WTC11 (cell line): ENCODE measurements around the gene KRT40.

Source experiments
- CTCF ChIP-seq: fragments of 200-600 bp; IDR thresholded peaks from 2 replicates; pipeline ENCODE4 v1.8.0; 2022; ENCODE audit warnings: antibody characterized with exemption
- FOXK1 ChIP-seq: sonication (generic); formaldehyde crosslinking; IDR thresholded peaks from 2 replicates; pipeline ENCODE4 v1.8.0; 2022; ENCODE audit warnings: mild to moderate bottlenecking, moderate library complexity, missing genetic modification reagents
- MLX ChIP-seq: sonication (generic); formaldehyde crosslinking; IDR thresholded peaks from 2 replicates; pipeline ENCODE4 v1.8.1; 2023; ENCODE audit warnings: mild to moderate bottlenecking, missing genetic modification reagents, moderate library complexity
- USF2 ChIP-seq: sonication (generic); formaldehyde crosslinking; IDR thresholded peaks from 2 replicates; pipeline ENCODE4 v1.8.1; 2023; ENCODE audit warnings: mild to moderate bottlenecking, missing genetic modification reagents, moderate library complexity

DNA sequence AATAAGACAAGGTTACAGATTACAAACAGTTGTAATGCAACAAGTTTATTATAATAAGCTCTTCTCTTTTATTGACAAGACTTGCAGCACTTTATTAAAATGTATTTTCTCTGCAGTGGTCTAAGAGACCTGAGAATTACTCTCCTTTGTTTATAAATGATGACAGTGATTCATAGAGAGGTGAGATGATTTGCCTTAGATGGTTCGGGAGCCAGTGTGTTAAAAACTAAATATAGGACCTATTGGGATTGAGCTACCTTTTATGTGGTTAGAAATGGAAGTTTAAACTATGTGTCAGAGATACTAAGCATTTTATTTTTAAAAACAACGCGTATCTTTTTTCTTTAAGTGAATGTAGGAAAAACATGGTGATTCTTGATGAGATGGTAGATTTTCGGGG, 12.7 kb upstream of the KRT40 start:
- TF ChIP-seq CTCF: no peak
- no peak for TF ChIP-seq FOXK1 (CRISPR knock-in tag)
- TF ChIP-seq USF2 (CRISPR knock-in tag): no peak
- TF ChIP-seq MLX: no peak
